C4-2B (cell line): Measurements from ENCODE around the gene NR3C1.

ENCODE experiments used
- H3K27ac ChIP-seq: fragments of 450-650 bp; 2 replicates; pipeline ENCODE4 v1.5.1; 2017
- CTCF ChIP-seq: fragments of 450-650 bp; conservative IDR thresholded peaks from 2 replicates; pipeline ENCODE4 v1.5.1; 2017; ENCODE audit warnings: mild to moderate bottlenecking
- ZFX ChIP-seq: fragments of 450-650 bp; IDR thresholded peaks from 2 replicates; pipeline ENCODE4 v1.6.1; 2017

NR3C1 gene

GRCh38 chr5:143432658-143433239, 29.3 kb upstream of the NR3C1 start:
- no peak for TF ChIP-seq ZFX
- TF ChIP-seq CTCF: no peak
- no peak overlapping the region for H3K27ac ChIP-seq

GRCh38 chr5:143431789-143432188, 28.3 kb upstream of the NR3C1 start:
- H3K27ac ChIP-seq: no peak overlapping the region
- no peak for TF ChIP-seq CTCF
- no peak for TF ChIP-seq ZFX

- no peak overlapping the region for H3K27ac ChIP-seq
- TF ChIP-seq CTCF (no peak), ZFX (no peak)
Measured at GRCh38 chr5:143428738-143429420, 25.4 kb upstream of the NR3C1 start.

GRCh38 chr5:143428155-143428554, 24.7 kb upstream of the NR3C1 start:
- TF ChIP-seq ZFX (no peak), CTCF (no peak)
- no peak overlapping the region for H3K27ac ChIP-seq

GRCh38 chr5:143427122-143427735, 23.7 kb upstream of the NR3C1 start:
- no peak overlapping the region for H3K27ac ChIP-seq
- TF ChIP-seq CTCF: no peak
- no peak for TF ChIP-seq ZFX

- TF ChIP-seq ZFX: no peak
- TF ChIP-seq CTCF: no peak
- no peak overlapping the region for H3K27ac ChIP-seq
Measured at GRCh38 chr5:143426437-143426991, 23.0 kb upstream of the NR3C1 start.

- H3K27ac ChIP-seq: no peak overlapping the region
- TF ChIP-seq CTCF (no peak), ZFX (no peak)
Measured at GRCh38 chr5:143425835-143426234, 22.3 kb upstream of the NR3C1 start.
